Nephron progenitor cell (in vitro differentiated cells): ENCODE measurements around the gene GRPEL2.
A peak's percentile ranks its signal among the peaks of the same experiment; 100 is the strongest.

Experiments used
- DNase-seq: peaks from one replicate; pipeline ENCODE4 v3.0.0; 2021
- H3K27ac Mint-ChIP-seq: 2 replicates; pipeline ENCODE4 v1.8.0; 2021; ENCODE audit warnings: mild to moderate bottlenecking, moderate library complexity, mixed read lengths
- H3K27me3 Mint-ChIP-seq: 2 replicates; pipeline ENCODE4 v1.8.0; 2021; ENCODE audit warnings: mild to moderate bottlenecking, low read depth, mixed read lengths; ENCODE audit not compliant: poor library complexity
- H3K36me3 Mint-ChIP-seq: 2 replicates; pipeline ENCODE4 v1.8.0; 2021; ENCODE audit warnings: low read depth, mixed read lengths
- H3K4me1 Mint-ChIP-seq: 2 replicates; pipeline ENCODE4 v1.8.0; 2021; ENCODE audit warnings: mixed read lengths
- H3K4me3 Mint-ChIP-seq: 2 replicates; pipeline ENCODE4 v1.8.0; 2021; ENCODE audit warnings: mild to moderate bottlenecking, moderate library complexity, mixed read lengths
- H3K9me3 Mint-ChIP-seq: 2 replicates; pipeline ENCODE4 v1.8.0; 2021; ENCODE audit warnings: mild to moderate bottlenecking, moderate library complexity, mixed read lengths
- CTCF ChIP-seq: fragments of 200-600 bp; sonication (generic); IDR thresholded peaks from 2 replicates; pipeline ENCODE4 v1.5.0; 2021; ENCODE audit warnings: antibody characterized with exemption

GRPEL2 gene

DNA sequence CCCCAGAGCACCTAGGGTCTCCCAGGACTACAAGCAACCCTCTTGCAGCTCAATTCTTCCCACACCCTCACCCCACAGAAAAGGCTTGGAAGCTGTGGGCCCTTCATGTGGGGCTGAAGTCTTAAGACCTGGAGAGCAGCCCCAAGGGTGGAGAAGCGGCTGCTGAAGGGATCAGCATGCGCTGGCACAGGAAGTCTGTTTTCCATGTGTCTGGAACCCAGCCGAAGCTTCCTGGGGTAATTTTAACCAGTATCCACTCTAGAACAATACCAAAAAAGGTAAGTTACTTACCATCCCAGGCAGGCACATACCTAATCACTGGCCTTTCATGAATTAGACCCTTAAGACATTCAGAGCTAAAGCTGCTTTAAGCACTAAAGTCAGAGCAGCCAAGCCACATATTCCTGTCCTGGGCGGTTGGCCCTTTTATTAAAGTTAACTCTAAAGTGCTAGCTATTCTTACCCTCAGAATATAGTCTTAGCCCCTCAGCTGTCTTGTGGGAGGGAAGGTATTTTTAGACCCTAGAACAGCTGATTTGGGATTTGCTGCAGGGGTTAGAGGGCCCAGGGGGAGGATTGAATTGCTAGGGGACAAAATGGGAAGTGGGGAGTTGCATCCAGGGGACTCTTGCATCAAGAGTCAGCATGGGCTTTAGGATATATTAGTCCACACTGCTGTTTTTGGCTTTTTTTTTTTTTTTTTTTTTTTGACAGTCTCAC is 26.9 kb downstream of the GRPEL2 start:
- TF ChIP-seq CTCF, result no peak

DNA sequence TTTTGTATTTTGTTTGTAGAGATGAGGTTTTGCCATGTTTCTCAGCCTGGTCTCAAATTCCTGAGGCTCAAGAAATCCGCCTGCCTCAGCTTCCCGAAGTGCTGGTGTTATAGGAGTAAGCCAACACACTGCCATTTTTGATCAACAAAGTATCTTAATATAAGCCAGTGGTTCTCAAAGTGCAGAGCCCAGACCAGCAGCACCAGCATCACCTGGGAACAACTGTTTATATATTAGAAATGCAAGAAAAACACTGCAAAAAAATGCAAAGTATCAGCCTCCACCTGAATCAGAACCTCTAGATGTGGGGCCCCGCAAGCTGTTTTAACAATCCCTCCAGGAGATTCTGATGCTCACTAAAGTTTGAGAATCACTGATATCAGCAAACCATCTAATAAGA is 27.6 kb downstream of the GRPEL2 start:
- Mint-ChIP-seq H3K9me3 (no peaks in the 10 kb centered on the region), H3K4me1 (peaks cover 10% of the 10 kb centered on the region), H3K27ac (no peak overlapping the region), H3K27me3 (peaks cover 6% of the 10 kb centered on the region), H3K4me3 (no peak overlapping the region), H3K36me3 (peaks cover 4% of the 10 kb centered on the region)
- TF ChIP-seq CTCF, result no peak
- DNase-seq, result no peak

More for the DNA sequence above, 26.9 kb downstream of the GRPEL2 start:
- peaks cover 16% of the 10 kb centered on the region for H3K4me1 Mint-ChIP-seq
- peaks cover 6% of the 10 kb centered on the region for H3K27me3 Mint-ChIP-seq
- no peak for DNase-seq
- no peaks in the 10 kb centered on the region for H3K9me3 Mint-ChIP-seq
- H3K4me3 Mint-ChIP-seq, result no peak overlapping the region
- H3K36me3 Mint-ChIP-seq, result peaks cover 4% of the 10 kb centered on the region
- H3K27ac Mint-ChIP-seq, result peak overlapping the region; percentile 15

- no peaks in the 10 kb centered on the region for H3K36me3 Mint-ChIP-seq
- no peak for DNase-seq
- H3K9me3 Mint-ChIP-seq, result no peaks in the 10 kb centered on the region
- peaks cover 6% of the 10 kb centered on the region for H3K27me3 Mint-ChIP-seq
- H3K27ac Mint-ChIP-seq, result peak overlapping the region; percentile 61
- no peak for TF ChIP-seq CTCF
- H3K4me1 Mint-ChIP-seq, result peaks cover 18% of the 10 kb centered on the region
- no peak overlapping the region for H3K4me3 Mint-ChIP-seq
These were observed 29.0 kb downstream of the GRPEL2 start for GRCh38 chr5:149374303-149374702.

DNA sequence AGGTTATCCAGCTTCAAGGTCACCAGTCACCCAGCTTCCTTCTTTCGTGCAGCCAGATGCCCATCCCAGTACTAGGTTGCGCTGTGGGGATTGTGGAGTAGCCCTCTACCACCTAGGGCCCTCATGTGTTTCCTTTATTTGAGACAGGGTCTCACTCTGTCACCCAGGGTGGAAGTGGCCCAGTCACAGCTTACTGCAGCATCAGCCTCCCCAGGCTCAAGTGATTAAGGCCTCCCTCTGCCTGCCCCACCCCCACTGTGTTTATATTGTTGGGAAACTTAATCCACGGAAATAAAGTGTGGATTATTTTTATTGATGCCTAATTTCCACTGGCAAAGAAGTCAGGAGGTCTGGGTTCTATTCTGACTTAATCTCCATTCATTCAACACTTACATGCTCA is 29.5 kb downstream of the GRPEL2 start:
- no peak for DNase-seq
- Mint-ChIP-seq H3K27me3 (peaks cover 6% of the 10 kb centered on the region), H3K27ac (no peak overlapping the region), H3K36me3 (no peaks in the 10 kb centered on the region), H3K4me1 (peaks cover 18% of the 10 kb centered on the region), H3K4me3 (no peak overlapping the region), H3K9me3 (no peaks in the 10 kb centered on the region)
- TF ChIP-seq CTCF, result no peak

- Mint-ChIP-seq H3K4me3 (no peak overlapping the region), H3K9me3 (no peaks in the 10 kb centered on the region), H3K27ac (no peak overlapping the region), H3K36me3 (no peaks in the 10 kb centered on the region), H3K27me3 (peaks cover 6% of the 10 kb centered on the region), H3K4me1 (peaks cover 21% of the 10 kb centered on the region)
- TF ChIP-seq CTCF, result no peak
- DNase-seq, result no peak
These were observed 30.1 kb downstream of the GRPEL2 start for GRCh38 chr5:149375434-149375833.

DNA sequence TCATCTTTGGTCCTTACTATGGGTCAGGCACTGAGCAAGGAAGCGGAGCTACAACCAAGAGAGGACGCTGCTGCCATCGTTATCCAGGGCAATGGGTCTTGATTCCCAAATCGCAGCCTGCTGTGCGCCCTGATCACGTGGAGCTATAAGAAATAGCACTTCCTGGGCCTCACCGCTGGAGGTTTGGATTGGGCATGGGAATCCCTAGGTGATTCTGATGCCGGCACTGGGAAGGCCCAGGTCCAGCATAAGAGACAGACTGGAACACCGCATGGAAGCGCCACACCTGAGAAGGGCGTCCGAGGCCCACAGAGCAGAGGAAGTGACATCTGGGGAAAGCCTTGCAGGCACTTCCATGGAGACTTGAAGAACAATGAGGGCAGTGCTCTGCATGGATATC is 30.8 kb downstream of the GRPEL2 start:
- DNase-seq, result no peak
- H3K36me3 Mint-ChIP-seq, result no peaks in the 10 kb centered on the region
- peaks cover 28% of the 10 kb centered on the region for H3K4me1 Mint-ChIP-seq
- TF ChIP-seq CTCF, result no peak
- H3K27ac Mint-ChIP-seq, result no peak overlapping the region
- H3K9me3 Mint-ChIP-seq, result no peaks in the 10 kb centered on the region
- peaks cover 6% of the 10 kb centered on the region for H3K27me3 Mint-ChIP-seq
- no peak overlapping the region for H3K4me3 Mint-ChIP-seq
